GM10248 (cell line): ENCODE measurements around the gene PNPLA2.

Source experiments
- CTCF ChIA-PET: fragments of 300-600 bp; sonication (Branson Sonifier 250); formaldehyde crosslinking; extraction: SDS; loops from one replicate; lab custom pipeline; 2021; ENCODE audit warnings: antibody characterized with exemption; lab: Yijun Ruan, JAX
- POLR2A ChIA-PET: fragments of 350-650 bp; sonication (Branson Sonifier 250); formaldehyde crosslinking; extraction: SDS; loops from one replicate; lab custom pipeline; 2020; ENCODE audit warnings: antibody characterized with exemption; lab: Yijun Ruan, JAX
- DNase-seq: peaks from one replicate; pipeline ENCODE4 v3.0.0; 2012; ENCODE audit errors: extremely low spot score
- TF ChIP-seq, protein P1 (sequence below): IDR thresholded peaks from 2 replicates; pipeline ENCODE4 v1.5.1; 2012; ENCODE audit warnings: mild to moderate bottlenecking, low read depth; ENCODE audit errors: extremely low read depth, missing control alignments, control extremely low read depth

Gene PNPLA2

DNA sequence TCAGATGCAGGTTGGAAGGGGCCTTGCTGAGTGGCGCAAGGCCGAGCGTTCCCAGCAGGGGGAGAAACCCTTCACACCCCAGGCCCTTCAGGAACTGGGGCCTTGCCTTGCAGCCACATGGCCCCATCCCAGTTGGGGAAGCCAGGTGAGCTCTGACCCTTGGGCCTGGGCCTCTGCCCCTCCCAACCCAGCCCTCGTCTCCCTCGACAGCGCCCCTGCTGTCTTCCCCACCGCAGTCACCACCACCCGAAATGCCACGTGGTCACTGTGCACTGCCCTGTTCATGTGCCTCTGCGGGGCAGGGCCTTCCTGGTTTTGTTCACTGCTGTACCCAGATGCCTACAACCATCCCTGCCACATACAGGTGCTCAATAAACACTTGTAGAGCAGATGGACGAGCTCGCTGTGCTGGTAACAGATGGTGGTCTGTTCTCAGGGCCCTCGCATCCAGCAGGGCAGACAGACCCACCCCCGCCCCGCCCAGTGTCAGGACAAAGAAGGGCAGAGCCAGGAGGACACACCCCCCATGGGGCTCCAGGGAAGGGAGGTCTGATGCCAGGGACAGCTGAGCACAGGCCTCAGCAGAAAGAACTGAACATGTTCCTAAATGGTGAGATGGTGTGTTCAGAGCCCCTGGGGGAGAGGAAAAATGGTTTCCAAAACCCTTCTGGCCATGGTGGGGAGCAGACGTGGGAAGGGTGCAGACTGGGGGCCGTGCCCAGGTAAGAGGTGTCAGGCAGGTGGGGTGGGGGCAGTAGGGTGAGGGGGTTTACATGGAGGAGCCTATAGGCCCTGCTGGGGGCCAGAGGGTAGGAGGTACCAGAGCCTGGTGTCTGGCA, 19.9 kb downstream of the PNPLA2 start:
- TF ChIP-seq, protein P1, sequence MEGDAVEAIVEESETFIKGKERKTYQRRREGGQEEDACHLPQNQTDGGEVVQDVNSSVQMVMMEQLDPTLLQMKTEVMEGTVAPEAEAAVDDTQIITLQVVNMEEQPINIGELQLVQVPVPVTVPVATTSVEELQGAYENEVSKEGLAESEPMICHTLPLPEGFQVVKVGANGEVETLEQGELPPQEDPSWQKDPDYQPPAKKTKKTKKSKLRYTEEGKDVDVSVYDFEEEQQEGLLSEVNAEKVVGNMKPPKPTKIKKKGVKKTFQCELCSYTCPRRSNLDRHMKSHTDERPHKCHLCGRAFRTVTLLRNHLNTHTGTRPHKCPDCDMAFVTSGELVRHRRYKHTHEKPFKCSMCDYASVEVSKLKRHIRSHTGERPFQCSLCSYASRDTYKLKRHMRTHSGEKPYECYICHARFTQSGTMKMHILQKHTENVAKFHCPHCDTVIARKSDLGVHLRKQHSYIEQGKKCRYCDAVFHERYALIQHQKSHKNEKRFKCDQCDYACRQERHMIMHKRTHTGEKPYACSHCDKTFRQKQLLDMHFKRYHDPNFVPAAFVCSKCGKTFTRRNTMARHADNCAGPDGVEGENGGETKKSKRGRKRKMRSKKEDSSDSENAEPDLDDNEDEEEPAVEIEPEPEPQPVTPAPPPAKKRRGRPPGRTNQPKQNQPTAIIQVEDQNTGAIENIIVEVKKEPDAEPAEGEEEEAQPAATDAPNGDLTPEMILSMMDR = peak; percentile 2
- ChIA-PET CTCF (interaction anchor here (0.7 kb wide), 1 partner anchor 8 kb away, joined by 3 read pairs; no protein-coding TSS in a partner anchor), POLR2A (interaction anchor here (0.7 kb wide), 1 partner anchor 61 kb away, joined by 4 read pairs; no protein-coding TSS in a partner anchor)
- DNase-seq = no peak

- POLR2A ChIA-PET = interaction anchor here (0.7 kb wide), 1 partner anchor 61 kb away, joined by 4 read pairs; no protein-coding TSS in a partner anchor
- TF ChIP-seq, protein P1 = no peak
- no peak for DNase-seq
- CTCF ChIA-PET = interaction anchor here (2.0 kb wide), 1 partner anchor 9 kb away, joined by 7 read pairs; no protein-coding TSS in a partner anchor
These were observed 20.5 kb downstream of the PNPLA2 start for GRCh38 chr11:839280-839623.

DNA sequence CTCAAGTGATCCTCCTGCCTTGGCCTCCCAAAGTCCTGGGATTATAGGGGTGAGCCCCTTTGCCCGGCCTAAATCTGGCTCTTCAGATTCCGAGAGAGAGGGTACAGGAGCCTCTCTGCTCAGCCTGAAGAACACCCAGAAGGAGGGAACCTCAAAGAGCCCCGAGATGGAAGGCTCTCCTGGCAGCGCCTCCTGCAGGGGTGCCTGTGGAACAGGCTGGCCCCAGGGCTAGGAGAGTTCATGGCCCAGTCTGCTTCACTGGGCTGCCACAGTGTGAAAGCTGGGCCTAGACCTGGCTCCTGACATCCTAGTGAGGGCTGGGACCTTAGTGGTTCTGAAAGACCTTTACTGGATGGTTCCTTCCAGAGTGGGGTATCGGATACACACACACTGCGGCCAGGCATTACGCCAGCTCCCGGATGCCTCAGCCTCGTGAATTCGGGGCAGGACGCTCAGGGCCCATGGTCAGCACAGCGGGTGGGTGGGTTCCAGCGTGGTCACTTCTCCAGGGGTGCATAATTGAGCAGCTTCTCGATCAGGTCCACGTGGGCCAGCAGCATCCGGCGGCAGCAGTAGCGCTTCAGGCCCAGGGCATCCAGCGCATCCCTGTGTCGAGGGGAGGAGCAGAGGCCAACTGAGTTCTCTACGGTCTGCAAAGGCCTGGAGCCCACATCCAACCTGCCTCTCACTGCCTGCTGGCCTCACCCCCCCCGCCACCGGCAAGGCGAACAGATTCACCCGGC, 21.3 kb downstream of the PNPLA2 start:
- DNase-seq = no peak
- POLR2A ChIA-PET = no interaction called here

DNA sequence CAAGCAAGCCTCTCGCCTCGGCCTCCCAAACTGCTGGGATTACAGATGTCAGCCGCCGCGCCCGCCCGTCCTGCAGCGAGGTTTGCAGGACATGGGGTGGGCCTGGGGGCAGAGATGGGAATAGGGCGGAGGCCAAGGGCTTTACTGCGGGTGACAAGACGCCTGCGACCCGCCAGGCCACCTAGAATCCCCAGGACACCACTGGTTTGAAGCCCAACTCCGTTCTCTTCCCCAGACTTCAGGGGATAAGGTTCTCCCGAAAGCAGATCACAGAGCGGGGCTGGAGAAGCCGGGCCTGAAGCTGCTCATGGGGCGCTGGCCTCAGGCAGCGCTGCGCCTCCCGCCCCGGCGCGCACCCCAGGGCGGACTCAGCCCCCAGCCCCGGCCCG, 23.3 kb downstream of the PNPLA2 start:
- POLR2A ChIA-PET = interaction anchor here (0.9 to 1.5 kb wide), 2 partner anchors 9 to 13 kb away, joined by 4 to 7 read pairs; partner anchors contain the start of gene CD151
- no peak for DNase-seq
- CTCF ChIA-PET = interaction anchor here (0.8 to 1.7 kb wide), 2 partner anchors 17 to 29 kb away, joined by 4 read pairs; no protein-coding TSS in a partner anchor
- TF ChIP-seq, protein P1 = no peak

More for the DNA sequence above, 21.3 kb downstream of the PNPLA2 start:
- CTCF ChIA-PET = interaction anchor here (1.2 to 2.0 kb wide), 4 partner anchors 9 to 21 kb away, joined by 4 to 7 read pairs (median 5); partner anchors contain the start of genes CRACR2B and PNPLA2
- TF ChIP-seq, protein P1 = peak; percentile 30

- TF ChIP-seq, protein P1 = no peak
- ChIA-PET CTCF (interaction anchor here (0.8 to 1.7 kb wide), 6 partner anchors 12 to 210 kb away, joined by 3 to 7 read pairs (median 3); partner anchors contain the start of gene PNPLA2), POLR2A (interaction anchor here (1.0 to 1.5 kb wide), 3 partner anchors 10 to 23 kb away, joined by 5 to 7 read pairs (median 5); partner anchors contain the start of genes CD151 and PNPLA2)
- DNase-seq = peak; percentile 94
These were observed 23.8 kb downstream of the PNPLA2 start, which contains the start of the genes POLR2L and TSPAN4 for GRCh38 chr11:842370-843002. POLR2L (minus strand) TSS chr11:842529; CDS start chr11:842508, 21 bp downstream. TSPAN4 (plus strand) TSS chr11:842852; CDS start chr11:850305, 7,453 bp downstream.
